GM18858 (cell line): ENCODE data around the gene NAPG.
"Not testable (repeated sequence)": the region's sequence is repeated elsewhere in the genome, so short reads cannot be mapped to it uniquely, and the experiment has no call there.

Source experiments
- ATAC-seq: cut with Tn5 transposase; IDR thresholded peaks from one replicate; pipeline ENCODE4 v1.9.1; 2021; ENCODE audit not compliant: unreplicated experiment

Gene NAPG

GRCh38 chr18:10577842-10578572 lies 52.2 kb downstream of the NAPG start:
- not testable (repeated sequence) for ATAC-seq

GRCh38 chr18:10578573-10578899 lies 52.7 kb downstream of the NAPG start:
- ATAC-seq = not testable (repeated sequence)

GRCh38 chr18:10579079-10579867 lies 53.4 kb downstream of the NAPG start:
- no peak for ATAC-seq

GRCh38 chr18:10580215-10580614 lies 54.4 kb downstream of the NAPG start:
- ATAC-seq = no peak

DNA sequence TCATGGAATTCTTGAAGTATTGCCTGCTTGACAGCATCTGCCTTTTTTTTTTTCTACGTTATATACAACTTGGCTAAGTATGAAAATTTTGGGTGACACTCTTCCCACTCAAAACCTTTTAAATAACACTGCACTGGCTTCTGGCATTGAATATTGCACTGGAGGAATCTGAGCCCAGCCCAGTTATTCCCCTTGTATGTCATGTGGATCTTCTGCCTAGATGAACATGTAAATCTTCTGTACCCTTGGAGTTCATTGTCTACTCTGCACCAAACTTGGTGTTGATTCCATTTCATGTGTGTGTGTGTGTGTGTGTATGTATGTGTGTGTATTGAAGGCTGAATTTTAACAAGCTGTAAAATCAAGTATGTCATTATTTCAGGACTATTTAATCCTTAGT lies 59.4 kb downstream of the NAPG start:
- no peak for ATAC-seq

GRCh38 chr18:10588975-10589374 lies 63.1 kb downstream of the NAPG start:
- no peak for ATAC-seq

DNA sequence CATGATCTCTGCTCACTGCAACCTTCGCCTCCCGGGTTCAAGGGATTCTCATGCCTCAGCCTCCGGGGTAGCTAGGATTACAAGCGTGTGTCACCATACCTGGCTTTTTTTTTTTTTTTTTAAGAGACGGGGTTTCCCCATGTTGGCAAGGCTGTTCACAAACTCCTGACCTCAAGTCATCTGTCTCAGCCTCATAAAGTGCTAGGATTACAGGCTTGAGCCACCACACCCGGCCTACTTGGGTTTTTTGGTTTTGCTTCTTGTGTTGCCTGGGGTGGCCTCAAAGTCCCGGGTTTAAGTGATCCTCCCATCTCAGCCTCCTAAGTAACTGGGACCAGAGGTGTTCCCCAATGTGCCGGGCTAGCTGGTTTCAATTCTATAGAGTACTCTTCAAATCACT lies 64.6 kb downstream of the NAPG start:
- ATAC-seq = no peak

GRCh38 chr18:10591896-10592295 lies 66.1 kb downstream of the NAPG start:
- ATAC-seq = no peak

- ATAC-seq = not testable (repeated sequence)
Measured at GRCh38 chr18:10593366-10594022, 67.7 kb downstream of the NAPG start.

DNA sequence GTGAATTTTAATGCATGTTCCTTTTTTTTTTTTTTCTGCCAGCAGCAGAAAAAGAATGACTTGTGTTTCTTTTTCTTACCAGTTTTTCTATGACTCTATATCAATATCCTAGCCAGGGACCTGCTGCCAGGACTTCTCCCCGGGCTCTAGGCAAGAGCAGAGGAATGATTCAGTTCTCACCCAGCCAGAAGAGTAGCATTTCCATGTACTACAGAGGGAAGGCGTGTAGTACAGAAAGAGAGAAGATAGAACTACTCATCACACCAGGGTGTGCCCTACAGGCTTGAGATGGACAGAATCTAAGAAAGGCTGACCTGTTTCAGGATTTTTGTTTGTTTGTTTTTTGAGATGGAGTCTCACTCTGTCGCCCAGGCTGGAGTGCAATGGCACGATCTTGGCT lies 70.1 kb downstream of the NAPG start:
- ATAC-seq = not testable (repeated sequence)

DNA sequence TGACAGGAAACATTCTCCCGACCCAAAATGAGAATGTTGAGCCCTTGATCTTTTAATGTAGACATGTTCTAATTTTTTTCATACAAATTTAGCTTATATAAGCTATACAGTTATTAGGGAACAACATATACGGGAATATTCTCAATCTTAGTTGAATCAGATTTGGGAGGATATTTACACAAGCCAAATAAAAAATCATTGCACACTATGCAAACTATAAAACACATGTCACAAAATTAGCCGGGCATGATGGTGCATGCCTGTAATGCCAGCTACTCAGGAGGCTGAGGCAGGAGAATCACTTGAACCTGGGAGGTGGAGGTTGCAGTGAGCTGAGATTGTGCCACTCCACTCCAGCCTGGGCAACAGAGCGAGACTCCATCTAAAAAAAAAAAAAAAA lies 71.9 kb downstream of the NAPG start:
- not testable (repeated sequence) for ATAC-seq

DNA sequence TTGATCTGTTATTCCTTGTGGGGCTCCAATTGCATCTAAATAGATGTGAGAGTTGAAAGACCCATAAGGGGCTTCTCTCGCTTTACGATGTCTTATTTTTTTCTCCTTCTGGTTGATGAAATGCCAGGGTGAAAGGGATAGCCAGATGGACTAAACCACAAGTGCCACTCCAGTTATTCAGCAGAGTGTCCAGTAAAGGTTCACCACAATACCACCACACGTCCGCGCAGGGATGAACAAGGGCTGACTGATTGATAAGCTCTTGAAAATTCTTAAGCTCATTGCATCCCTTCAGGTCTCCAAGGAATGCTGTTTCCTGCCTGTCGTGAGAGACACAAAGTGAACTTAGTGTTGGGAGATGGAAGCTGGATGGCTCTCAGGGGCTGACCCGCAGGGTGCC lies 74.9 kb downstream of the NAPG start:
- not testable (repeated sequence) for ATAC-seq
